Measurements from ENCODE around the gene DAPK1.
A peak's percentile ranks its signal among the peaks of the same experiment; 100 is the strongest.

Gene DAPK1

DNA sequence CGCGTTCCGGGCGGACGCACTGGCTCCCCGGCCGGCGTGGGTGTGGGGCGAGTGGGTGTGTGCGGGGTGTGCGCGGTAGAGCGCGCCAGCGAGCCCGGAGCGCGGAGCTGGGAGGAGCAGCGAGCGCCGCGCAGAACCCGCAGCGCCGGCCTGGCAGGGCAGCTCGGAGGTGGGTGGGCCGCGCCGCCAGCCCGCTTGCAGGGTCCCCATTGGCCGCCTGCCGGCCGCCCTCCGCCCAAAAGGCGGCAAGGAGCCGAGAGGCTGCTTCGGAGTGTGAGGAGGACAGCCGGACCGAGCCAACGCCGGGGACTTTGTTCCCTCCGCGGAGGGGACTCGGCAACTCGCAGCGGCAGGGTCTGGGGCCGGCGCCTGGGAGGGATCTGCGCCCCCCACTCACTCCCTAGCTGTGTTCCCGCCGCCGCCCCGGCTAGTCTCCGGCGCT, at the start of gene DAPK1:
Gene DAPK1 (plus strand): TSS at position 264 of the 442 bp plus-strand sequence. CDS start 1,211 bp downstream, outside the sequence.
- DNase-seq (ENCODE audit: low spot score), result peak; percentile 57

- no peak for DNase-seq (ENCODE audit: low spot score)
These were observed 46.5 kb upstream of the DAPK1 start for GRCh38 chr9:87451149-87451548.

- DNase-seq (ENCODE audit: low spot score), result no peak
These were observed 42.3 kb upstream of the DAPK1 start for GRCh38 chr9:87455407-87455806.

DNA sequence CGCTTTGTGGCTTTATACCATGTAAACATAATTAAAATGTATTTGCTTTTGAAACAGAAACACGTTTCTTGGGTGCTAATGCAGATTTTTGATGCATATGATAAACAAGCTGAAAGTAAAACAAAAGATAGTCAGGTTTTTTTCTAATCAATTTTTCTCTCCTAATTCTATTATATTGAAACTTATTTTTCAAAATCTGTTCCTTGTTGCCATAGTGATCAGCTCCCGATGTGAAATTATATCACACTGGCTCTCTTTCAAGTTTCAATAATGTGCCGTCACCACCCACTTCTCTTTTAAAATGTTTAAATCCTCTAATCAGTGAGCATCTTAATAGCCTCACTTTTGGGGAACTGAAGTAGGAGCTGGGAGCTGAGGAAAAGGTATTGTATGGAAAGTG, 36.4 kb upstream of the DAPK1 start:
- DNase-seq (ENCODE audit: low spot score), result no peak

- DNase-seq (ENCODE audit: low spot score), result no peak
These were observed 33.3 kb upstream of the DAPK1 start for GRCh38 chr9:87464110-87464991.

DNA sequence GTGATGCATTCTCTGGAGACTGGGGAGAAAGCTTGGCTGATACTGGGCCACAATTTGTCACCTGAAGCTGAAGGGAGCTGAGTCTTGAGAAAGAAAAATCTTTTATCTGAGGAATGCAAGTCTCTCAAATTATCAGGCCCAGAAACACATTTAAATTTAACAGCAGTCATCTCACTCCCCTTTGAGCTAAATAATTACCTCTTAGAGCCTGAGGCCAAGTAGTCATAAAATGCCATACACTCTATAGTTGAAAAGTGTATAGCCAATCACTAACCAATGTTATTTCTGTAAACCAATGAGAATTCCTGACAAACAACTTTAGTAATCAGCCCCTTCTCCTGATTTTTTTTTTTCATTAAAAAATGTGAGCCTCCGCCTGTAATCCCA, 32.7 kb upstream of the DAPK1 start:
- DNase-seq (ENCODE audit: low spot score), result no peak

- no peak for DNase-seq (ENCODE audit: low spot score)
These were observed 31.9 kb upstream of the DAPK1 start for GRCh38 chr9:87465816-87466215.

GRCh38 chr9:87467187-87467586, 30.5 kb upstream of the DAPK1 start:
- DNase-seq (ENCODE audit: low spot score), result no peak

- no peak for DNase-seq (ENCODE audit: low spot score)
These were observed 27.7 kb upstream of the DAPK1 start for GRCh38 chr9:87469793-87470465.

GRCh38 chr9:87471746-87472145, 25.9 kb upstream of the DAPK1 start:
- no peak for DNase-seq (ENCODE audit: low spot score)

- no peak for DNase-seq (ENCODE audit: low spot score)
These were observed 22.2 kb upstream of the DAPK1 start for GRCh38 chr9:87475463-87475862.

GRCh38 chr9:87478226-87478992, 19.3 kb upstream of the DAPK1 start:
- DNase-seq (ENCODE audit: low spot score), result no peak

GRCh38 chr9:87479801-87480201, 17.9 kb upstream of the DAPK1 start:
- DNase-seq (ENCODE audit: low spot score), result no peak

GRCh38 chr9:87481890-87482855, 15.5 kb upstream of the DAPK1 start:
- DNase-seq (ENCODE audit: low spot score), result no peak

DNA sequence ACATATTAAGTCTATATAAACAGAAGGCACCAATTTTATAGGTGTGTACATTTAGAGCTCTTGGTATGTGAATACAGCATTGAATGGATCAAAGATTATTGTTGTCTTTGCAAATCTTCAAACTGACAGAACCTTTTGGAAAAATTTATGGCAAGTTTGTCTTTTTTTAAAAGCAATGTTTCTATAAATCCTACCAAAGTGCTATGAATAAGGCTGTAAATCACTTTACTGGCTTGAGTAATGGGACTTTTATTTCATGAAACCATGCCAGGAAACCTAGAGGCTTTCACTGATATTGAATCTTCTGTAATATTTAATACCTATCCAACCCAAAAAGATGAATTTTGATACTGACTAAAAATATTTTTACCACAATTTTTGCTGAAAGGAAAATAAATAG, 7.4 kb upstream of the DAPK1 start:
- DNase-seq (ENCODE audit: low spot score), result no peak

GRCh38 chr9:87490907-87491306, 6.8 kb upstream of the DAPK1 start:
- no peak for DNase-seq (ENCODE audit: low spot score)

DNA sequence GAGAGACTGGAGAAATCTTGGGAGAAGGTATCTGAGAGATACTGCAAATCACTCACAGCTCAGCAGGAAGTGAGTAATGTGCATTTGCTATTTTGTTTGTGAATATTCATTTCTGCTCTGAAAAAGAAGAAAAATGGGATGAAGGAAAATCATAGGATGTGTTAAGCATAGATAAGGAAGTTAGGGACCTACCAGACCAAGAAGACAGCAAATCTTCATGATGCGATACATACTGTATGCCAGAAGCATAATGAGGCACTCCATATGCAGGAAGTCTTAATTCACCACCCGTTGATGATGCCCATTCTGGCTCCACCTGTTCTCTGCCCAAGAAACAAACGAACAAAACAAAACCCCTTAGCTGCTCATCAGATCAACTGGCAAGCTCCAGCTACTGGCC, 6.1 kb upstream of the DAPK1 start:
- no peak for DNase-seq (ENCODE audit: low spot score)

- no peak for DNase-seq (ENCODE audit: low spot score)
These were observed 5.0 kb upstream of the DAPK1 start for GRCh38 chr9:87492642-87493041.

DNA sequence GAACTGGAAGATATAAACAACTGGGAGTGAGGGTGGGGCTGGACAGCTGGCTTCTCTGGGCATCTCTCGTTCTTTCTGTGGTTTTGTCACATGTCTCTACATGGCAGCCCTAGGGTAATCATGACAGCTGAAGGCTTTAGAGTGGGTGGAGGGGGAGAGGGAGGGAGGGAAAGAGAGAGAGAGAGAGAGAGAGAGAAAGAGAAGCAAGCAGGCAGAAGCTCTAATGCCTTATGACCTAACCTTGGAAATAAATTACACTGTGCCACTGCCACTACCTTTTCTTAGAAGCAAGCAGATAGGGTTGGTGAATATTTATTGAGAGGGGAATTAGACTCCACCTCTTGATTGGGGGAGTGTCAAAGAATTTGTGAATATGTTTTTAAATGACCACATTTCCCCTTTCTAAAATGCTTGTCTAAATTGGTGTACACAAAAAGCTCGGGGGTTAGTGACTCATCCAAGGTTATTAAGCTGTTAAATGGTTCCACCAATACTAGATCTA, 2.6 kb upstream of the DAPK1 start:
- DNase-seq (ENCODE audit: low spot score), result no peak

DNA sequence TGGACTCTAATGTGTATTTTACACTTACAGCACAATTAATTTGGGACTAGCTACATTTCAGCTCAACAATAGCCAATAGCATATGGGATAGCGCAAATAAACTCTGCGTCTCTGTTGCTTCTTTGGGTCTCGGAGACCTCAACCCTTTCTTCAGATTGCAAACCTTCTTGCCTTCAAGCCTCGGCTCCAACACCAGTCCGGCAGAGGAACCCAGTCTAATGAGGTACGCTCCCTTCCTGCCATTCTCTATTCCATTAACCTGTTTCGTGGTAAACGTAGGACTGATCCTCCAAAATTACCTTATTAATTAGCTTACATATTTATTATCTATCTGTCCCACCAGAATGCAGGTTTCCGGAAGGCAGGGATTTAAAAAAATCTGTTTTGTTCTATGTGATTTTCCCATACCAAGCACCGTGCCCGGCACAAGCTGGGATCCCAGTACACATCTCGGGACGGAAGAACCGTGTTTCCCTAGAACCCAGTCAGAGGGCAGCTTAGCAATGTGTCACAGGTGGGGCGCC, 525 bp upstream of the DAPK1 start:
- no peak for DNase-seq (ENCODE audit: low spot score)

All from LoVo (cell line).